NT2/D1 (cell line): ENCODE results near the gene AP1S1.

Experiments
- SUZ12 ChIP-seq: IDR thresholded peaks from 2 replicates; pipeline ENCODE4 v1.6.1; 2011; ENCODE audit not compliant: insufficient read length, insufficient read depth; ENCODE audit errors: extremely low read depth
- YY1 ChIP-seq: IDR thresholded peaks from 2 replicates; pipeline ENCODE4 v1.6.1; 2011; ENCODE audit not compliant: insufficient read length, insufficient read depth
- ZNF274 ChIP-seq: IDR thresholded peaks from 2 replicates; pipeline ENCODE4 v1.6.1; 2011; ENCODE audit warnings: mild to moderate bottlenecking, low read depth, low read length

DNA sequence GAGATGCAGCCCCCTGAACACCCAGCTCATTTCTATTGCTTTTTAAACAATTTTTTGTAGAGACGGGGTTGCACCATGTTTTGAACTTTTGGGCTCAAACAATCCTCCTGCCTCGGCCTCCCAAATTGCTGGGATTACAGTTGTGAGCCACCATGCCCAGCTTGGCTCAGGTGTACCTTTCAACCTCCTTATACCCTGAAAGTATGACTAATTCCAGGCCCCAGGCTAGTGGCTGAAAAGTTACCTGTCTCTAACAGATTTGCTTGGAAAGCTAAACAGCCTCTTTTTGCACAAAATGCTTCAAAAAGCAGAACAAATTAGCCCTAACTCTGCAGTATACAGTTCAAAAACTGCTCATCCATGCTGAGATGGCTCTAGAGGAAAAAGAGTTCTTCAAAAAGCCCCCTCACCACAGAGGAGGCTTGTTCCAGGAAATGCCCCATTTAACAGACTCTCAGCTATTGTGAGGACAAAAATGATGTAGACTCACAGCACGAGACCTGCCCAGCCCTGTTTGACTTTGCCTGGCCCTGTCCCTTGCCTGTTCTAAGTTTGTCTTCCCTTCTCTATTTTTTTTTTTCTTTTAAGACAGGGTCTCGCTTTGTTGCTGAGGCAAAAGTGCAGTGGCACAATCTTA is 13.4 kb upstream of the AP1S1 start:
- no peak for TF ChIP-seq YY1
- no peak for TF ChIP-seq SUZ12
- TF ChIP-seq ZNF274 = no peak
